ENCODE results near the gene ARHGEF9.

The ARHGEF9 gene

DNA sequence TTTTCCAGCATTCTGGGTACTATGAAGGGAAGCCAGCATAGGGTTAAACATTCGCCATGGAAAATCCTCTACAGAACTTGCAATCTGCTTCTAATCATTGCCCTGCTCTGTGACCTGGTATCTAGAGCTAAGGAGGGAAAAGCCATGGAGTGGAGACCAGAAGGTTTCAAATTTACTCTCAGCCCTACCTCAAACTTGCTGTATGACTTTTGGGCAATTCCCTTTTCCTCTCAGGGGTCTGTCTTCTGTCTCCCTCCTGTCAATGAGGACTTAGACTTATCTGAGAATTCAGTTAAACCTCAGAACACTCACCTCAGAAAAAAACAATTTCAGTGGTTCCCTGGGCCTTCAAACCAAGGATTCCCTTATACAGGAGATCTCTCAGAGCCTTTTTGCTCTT lies 29.1 kb downstream of the ARHGEF9 start:
- Histone ChIP-seq H3K27me3 (ENCODE audit: control insufficient read depth in 1 of 2, insufficient read depth in 1 of 2, low read length in 2 of 2) (peaks cover 0 to 3% of the 10 kb centered on the region in 2 experiments), H3K14ac (ENCODE audit: low read length in 2 of 2) (no peak overlapping the region), H3K23ac (ENCODE audit: low read length in 2 of 2) (no peak overlapping the region), H2BK5ac (ENCODE audit: low read depth, low read length, poor library complexity, severe bottlenecking) (no peak overlapping the region), H3K4me2 (ENCODE audit: low read length, poor library complexity, severe bottlenecking) (peak overlapping the region; percentile 49), H4K91ac (ENCODE audit: low read length) (no peak overlapping the region), H3K9ac (ENCODE audit: low read length) (peak overlapping the region; percentile 84), H3K4ac (ENCODE audit: low read depth in 1 of 2, low read length in 2 of 2) (no peak overlapping the region), H4K8ac (ENCODE audit: low read length) (no peak overlapping the region), H2AK5ac (ENCODE audit: low read length, severe bottlenecking) (no peak overlapping the region), H3K79me1 (replicated peaks; ENCODE audit: low read length, poor library complexity, severe bottlenecking) (peaks cover 6% of the 10 kb centered on the region), H3K36me3 (ENCODE audit: control insufficient read depth in 1 of 2, insufficient read depth in 2 of 2, low read depth in 1 of 2, low read length in 2 of 2) (no peaks in the 10 kb centered on the region), H3K18ac (ENCODE audit: low read depth in 1 of 2, low read length in 2 of 2) (no peak overlapping the region), H3K9me3 (ENCODE audit: control insufficient read depth, low read length) (no peaks in the 10 kb centered on the region), H2AFZ (ENCODE audit: low read depth, low read length) (no peak overlapping the region), H3K4me1 (ENCODE audit: control insufficient read depth, insufficient read depth, low read depth, low read length) (peaks cover 1% of the 10 kb centered on the region), H3K4me3 (ENCODE audit: insufficient read depth in 1 of 2, low read depth in 1 of 2, low read length in 2 of 2) (peak overlapping the region in 1 of 2 experiments; percentile 80), H3K27ac (ENCODE audit: low read length, poor library complexity, severe bottlenecking) (no peak overlapping the region), H2BK120ac (ENCODE audit: low read depth, low read length) (no peak overlapping the region), H2BK12ac (ENCODE audit: low read length in 2 of 2) (no peak overlapping the region), H2BK15ac (ENCODE audit: low read depth, poor library complexity, severe bottlenecking) (no peak overlapping the region)
- DNase-seq, result no peak
- WGBS, result no CpG with 5 or more reads among the region's 1 CpG

- Histone ChIP-seq H3K4ac (ENCODE audit: low read depth in 1 of 2, low read length in 2 of 2) (peak overlapping the region; percentile 60 to 81), H3K14ac (ENCODE audit: low read length in 2 of 2) (peak overlapping the region in 1 of 2 experiments; percentile 78), H3K4me3 (ENCODE audit: insufficient read depth in 1 of 2, low read depth in 1 of 2, low read length in 2 of 2) (peak overlapping the region; percentile 63 to 80), H3K23ac (ENCODE audit: low read length in 2 of 2) (no peak overlapping the region), H3K79me1 (replicated peaks; ENCODE audit: low read length, poor library complexity, severe bottlenecking) (peaks cover 11% of the 10 kb centered on the region), H3K4me1 (ENCODE audit: control insufficient read depth, insufficient read depth, low read depth, low read length) (peaks cover 1% of the 10 kb centered on the region), H3K9ac (ENCODE audit: low read length) (peak overlapping the region; percentile 92), H2AFZ (ENCODE audit: low read depth, low read length) (peak overlapping the region; percentile 18), H2AK5ac (ENCODE audit: low read length, severe bottlenecking) (no peak overlapping the region), H2BK12ac (ENCODE audit: low read length in 2 of 2) (no peak overlapping the region), H3K4me2 (ENCODE audit: low read length, poor library complexity, severe bottlenecking) (peak overlapping the region; percentile 49), H3K27ac (ENCODE audit: low read length, poor library complexity, severe bottlenecking) (peak overlapping the region; percentile 94), H2BK15ac (ENCODE audit: low read depth, poor library complexity, severe bottlenecking) (no peak overlapping the region), H3K9me3 (ENCODE audit: control insufficient read depth, low read length) (no peaks in the 10 kb centered on the region), H4K91ac (ENCODE audit: low read length) (no peak overlapping the region), H3K18ac (ENCODE audit: low read depth in 1 of 2, low read length in 2 of 2) (peak overlapping the region; percentile 75 to 81), H2BK5ac (ENCODE audit: low read depth, low read length, poor library complexity, severe bottlenecking) (no peak overlapping the region), H4K8ac (ENCODE audit: low read length) (peak overlapping the region; percentile 75), H3K27me3 (ENCODE audit: control insufficient read depth in 1 of 2, insufficient read depth in 1 of 2, low read length in 2 of 2) (peaks cover 0 to 3% of the 10 kb centered on the region in 2 experiments), H2BK120ac (ENCODE audit: low read depth, low read length) (no peak overlapping the region), H3K36me3 (ENCODE audit: control insufficient read depth in 1 of 2, insufficient read depth in 2 of 2, low read depth in 1 of 2, low read length in 2 of 2) (no peaks in the 10 kb centered on the region)
- WGBS, result under 1% methylated on average over 42 of the region's 44 CpGs
- peak; percentile 94 for DNase-seq
Observed at GRCh38 chrX:63754860-63755579, 30.0 kb downstream of the ARHGEF9 start.

- H2BK15ac ChIP-seq (ENCODE audit: low read depth, poor library complexity, severe bottlenecking), result no peak overlapping the region
- H3K9ac ChIP-seq (ENCODE audit: low read length), result peak overlapping the region; percentile 92
- DNase-seq, result peak; percentile 63
- H3K36me3 ChIP-seq (ENCODE audit: control insufficient read depth in 1 of 2, insufficient read depth in 2 of 2, low read depth in 1 of 2, low read length in 2 of 2), result no peaks in the 10 kb centered on the region
- no peak overlapping the region for H3K23ac ChIP-seq (ENCODE audit: low read length in 2 of 2)
- peak overlapping the region; percentile 53 for H3K4me2 ChIP-seq (ENCODE audit: low read length, poor library complexity, severe bottlenecking)
- peaks cover 11% of the 10 kb centered on the region for H3K79me1 ChIP-seq (replicated peaks; ENCODE audit: low read length, poor library complexity, severe bottlenecking)
- H3K27ac ChIP-seq (ENCODE audit: low read length, poor library complexity, severe bottlenecking), result peak overlapping the region; percentile 94
- H3K4me3 ChIP-seq (ENCODE audit: insufficient read depth in 1 of 2, low read depth in 1 of 2, low read length in 2 of 2), result peak overlapping the region; percentile 63 to 80
- H2BK5ac ChIP-seq (ENCODE audit: low read depth, low read length, poor library complexity, severe bottlenecking), result no peak overlapping the region
- H3K4me1 ChIP-seq (ENCODE audit: control insufficient read depth, insufficient read depth, low read depth, low read length), result peaks cover 1% of the 10 kb centered on the region
- H3K27me3 ChIP-seq (ENCODE audit: control insufficient read depth in 1 of 2, insufficient read depth in 1 of 2, low read length in 2 of 2), result peaks cover 0 to 3% of the 10 kb centered on the region in 2 experiments
- peak overlapping the region; percentile 60 to 81 for H3K4ac ChIP-seq (ENCODE audit: low read depth in 1 of 2, low read length in 2 of 2)
- H2BK120ac ChIP-seq (ENCODE audit: low read depth, low read length), result no peak overlapping the region
- no peak overlapping the region for H2BK12ac ChIP-seq (ENCODE audit: low read length in 2 of 2)
- no peak overlapping the region for H4K8ac ChIP-seq (ENCODE audit: low read length)
- H3K9me3 ChIP-seq (ENCODE audit: control insufficient read depth, low read length), result no peaks in the 10 kb centered on the region
- H3K18ac ChIP-seq (ENCODE audit: low read depth in 1 of 2, low read length in 2 of 2), result peak overlapping the region; percentile 75 to 81
- H2AK5ac ChIP-seq (ENCODE audit: low read length, severe bottlenecking), result no peak overlapping the region
- H2AFZ ChIP-seq (ENCODE audit: low read depth, low read length), result no peak overlapping the region
- H4K91ac ChIP-seq (ENCODE audit: low read length), result no peak overlapping the region
- no peak overlapping the region for H3K14ac ChIP-seq (ENCODE audit: low read length in 2 of 2)
- WGBS, result 1% methylated on average over 21 of the region's 25 CpGs
Observed at GRCh38 chrX:63754136-63754859, 30.7 kb downstream of the ARHGEF9 start.

DNA sequence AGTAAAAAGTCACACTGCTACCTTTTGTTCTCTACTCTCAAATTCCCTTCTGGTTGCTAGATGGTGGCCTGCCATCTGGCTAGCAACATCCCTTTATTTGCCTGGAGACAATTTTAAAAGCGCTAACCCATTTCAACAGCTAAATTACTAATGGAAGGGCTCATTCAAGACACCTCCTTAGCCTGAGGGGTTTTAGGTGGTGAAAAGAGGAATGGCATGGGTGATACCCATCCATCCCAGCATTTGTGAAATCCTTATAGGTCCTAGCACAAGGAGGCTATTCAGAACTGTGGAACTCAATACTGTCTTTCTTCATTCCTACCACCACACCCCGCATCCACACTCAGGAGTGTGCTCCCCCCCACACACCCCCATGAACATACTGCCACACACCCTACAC lies 33.5 kb downstream of the ARHGEF9 start:
- no peak overlapping the region for H2AK5ac ChIP-seq (ENCODE audit: low read length, severe bottlenecking)
- WGBS, result 100% methylated on average over 1 of the region's 2 CpGs
- no peak overlapping the region for H3K4ac ChIP-seq (ENCODE audit: low read depth in 1 of 2, low read length in 2 of 2)
- H3K27ac ChIP-seq (ENCODE audit: low read length, poor library complexity, severe bottlenecking), result no peak overlapping the region
- no peak overlapping the region for H3K4me2 ChIP-seq (ENCODE audit: low read length, poor library complexity, severe bottlenecking)
- H3K36me3 ChIP-seq (ENCODE audit: control insufficient read depth in 1 of 2, insufficient read depth in 2 of 2, low read depth in 1 of 2, low read length in 2 of 2), result no peaks in the 10 kb centered on the region
- H3K23ac ChIP-seq (ENCODE audit: low read length in 2 of 2), result no peak overlapping the region
- no peak for DNase-seq
- no peak overlapping the region for H2BK15ac ChIP-seq (ENCODE audit: low read depth, poor library complexity, severe bottlenecking)
- no peak overlapping the region for H3K14ac ChIP-seq (ENCODE audit: low read length in 2 of 2)
- H3K4me3 ChIP-seq (ENCODE audit: insufficient read depth in 1 of 2, low read depth in 1 of 2, low read length in 2 of 2), result no peak overlapping the region
- H2BK5ac ChIP-seq (ENCODE audit: low read depth, low read length, poor library complexity, severe bottlenecking), result no peak overlapping the region
- H2BK12ac ChIP-seq (ENCODE audit: low read length in 2 of 2), result no peak overlapping the region
- no peak overlapping the region for H4K91ac ChIP-seq (ENCODE audit: low read length)
- no peak overlapping the region for H3K9ac ChIP-seq (ENCODE audit: low read length)
- H3K18ac ChIP-seq (ENCODE audit: low read depth in 1 of 2, low read length in 2 of 2), result no peak overlapping the region
- H2BK120ac ChIP-seq (ENCODE audit: low read depth, low read length), result no peak overlapping the region
- H4K8ac ChIP-seq (ENCODE audit: low read length), result no peak overlapping the region
- H3K27me3 ChIP-seq (ENCODE audit: control insufficient read depth in 1 of 2, insufficient read depth in 1 of 2, low read length in 2 of 2), result peaks cover 0 to 2% of the 10 kb centered on the region in 2 experiments
- peaks cover 1% of the 10 kb centered on the region for H3K4me1 ChIP-seq (ENCODE audit: control insufficient read depth, insufficient read depth, low read depth, low read length)
- H3K9me3 ChIP-seq (ENCODE audit: control insufficient read depth, low read length), result no peaks in the 10 kb centered on the region
- no peak overlapping the region for H2AFZ ChIP-seq (ENCODE audit: low read depth, low read length)
- peaks cover 11% of the 10 kb centered on the region for H3K79me1 ChIP-seq (replicated peaks; ENCODE audit: low read length, poor library complexity, severe bottlenecking)

Measured in mesenchymal stem cell (in vitro differentiated cells and primary cell).